Suppressor macrophage treated with lipopolysaccharide for 4 hours (primary cell): ENCODE results near the gene BAIAP2.
"Not testable (repeated sequence)": the region's sequence is repeated elsewhere in the genome, so short reads cannot be mapped to it uniquely, and the experiment has no call there.

ENCODE experiments used
- DNase-seq: peaks from one replicate; pipeline ENCODE4 v3.0.0-alpha.2; 2020

The BAIAP2 gene

DNA sequence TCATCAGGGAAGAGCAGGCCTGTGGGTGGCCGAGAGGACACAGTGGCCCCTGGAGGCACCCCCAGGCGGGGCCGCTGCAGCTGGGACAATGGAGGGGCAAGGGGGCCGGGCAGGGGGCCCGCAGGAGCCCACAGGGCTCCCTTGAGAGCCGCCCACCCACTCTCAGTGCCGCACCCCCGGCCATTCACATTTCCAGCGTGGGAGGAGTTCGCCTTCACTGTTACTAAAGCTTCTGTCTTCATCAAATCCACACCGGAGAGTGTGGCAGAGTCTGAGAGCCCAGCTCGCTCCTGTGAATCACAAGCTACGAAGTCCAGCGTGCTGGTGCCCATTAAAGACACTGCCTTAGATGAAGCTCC, 109.5 kb downstream of the BAIAP2 start:
- DNase-seq: no peak

DNA sequence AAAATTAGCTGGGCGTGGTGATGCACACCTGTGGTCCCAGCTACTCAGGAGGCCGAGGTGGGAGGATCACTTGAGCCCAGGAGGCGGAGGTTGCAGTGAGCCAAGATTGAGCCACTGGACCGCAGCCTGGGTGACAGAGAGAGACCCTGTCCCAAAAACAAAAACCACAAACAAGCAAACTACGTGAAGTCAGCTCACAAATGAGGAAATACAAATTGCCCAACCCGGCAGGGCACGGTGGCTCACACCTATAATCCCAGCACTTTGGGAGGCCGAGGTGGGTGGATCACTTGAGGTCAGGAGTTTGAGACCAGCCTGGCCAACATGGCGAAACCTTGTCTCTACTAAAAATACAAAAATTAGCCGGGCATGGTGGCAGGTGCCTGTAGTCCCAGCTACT, 111.3 kb downstream of the BAIAP2 start:
- not testable (repeated sequence) for DNase-seq

DNA sequence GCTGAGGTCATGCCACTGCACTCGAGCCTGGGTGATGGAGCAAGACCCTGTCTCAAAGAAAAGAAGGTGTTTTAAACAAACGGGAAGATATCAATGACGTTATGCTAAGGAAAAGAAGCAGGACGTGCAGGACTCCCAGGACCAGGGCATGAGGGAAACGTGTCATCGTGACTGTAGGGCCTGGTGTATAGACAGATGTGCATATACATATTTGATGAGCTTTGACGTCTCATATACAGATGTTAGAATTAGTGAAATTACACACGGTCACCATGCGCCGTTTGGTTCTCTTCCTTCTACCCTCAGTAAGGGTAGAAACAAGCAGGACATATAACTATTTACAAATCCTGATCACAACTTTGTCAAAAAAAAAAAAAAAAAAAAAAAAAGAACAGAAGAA, 112.8 kb downstream of the BAIAP2 start:
- DNase-seq: no peak

DNA sequence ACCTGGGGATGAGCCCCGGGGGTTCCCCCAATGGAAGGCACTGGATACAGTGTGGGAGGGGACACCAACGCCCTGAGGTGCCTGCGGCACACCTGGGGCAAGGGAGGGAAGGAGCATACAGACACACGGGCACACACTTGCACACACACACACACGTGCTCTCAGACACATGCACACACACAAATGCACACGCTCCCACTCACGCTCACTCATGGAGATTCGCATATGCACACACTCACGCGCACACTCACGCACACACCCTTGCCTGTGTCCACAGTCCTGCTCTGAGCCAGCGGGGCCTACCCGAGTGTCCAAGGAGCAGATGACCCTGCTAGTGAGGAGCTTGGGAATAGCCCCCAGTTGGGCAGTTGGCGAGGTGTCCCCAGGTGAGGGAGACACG, 113.6 kb downstream of the BAIAP2 start:
- DNase-seq: no peak

DNA sequence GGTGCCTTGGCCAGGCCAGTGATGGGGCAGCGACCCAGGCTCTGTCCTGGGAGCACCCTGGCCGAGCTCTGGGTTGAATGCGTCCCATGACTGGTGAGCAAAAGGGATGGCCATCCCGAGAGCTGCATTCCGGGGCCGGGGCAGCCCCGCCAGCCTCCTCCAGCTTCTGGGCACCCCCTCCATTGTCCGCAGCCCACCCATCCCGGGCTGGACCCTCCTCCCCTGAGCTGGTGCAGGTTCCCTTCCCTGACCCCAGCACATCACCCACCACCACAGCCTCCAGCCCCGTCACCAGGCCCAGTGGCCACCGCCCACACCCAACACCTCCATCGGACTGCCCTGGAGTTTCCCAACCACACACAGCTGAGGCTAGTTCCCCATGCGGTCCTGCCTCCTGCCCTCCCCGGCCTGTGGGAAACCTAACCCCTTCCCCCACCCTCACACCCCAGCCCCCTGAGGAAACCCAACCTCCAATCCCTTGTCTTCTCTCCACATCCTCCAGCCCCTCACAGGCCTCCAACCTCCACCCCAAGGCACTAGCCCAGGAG, 114.1 kb downstream of the BAIAP2 start:
- DNase-seq: peak; percentile 85

DNA sequence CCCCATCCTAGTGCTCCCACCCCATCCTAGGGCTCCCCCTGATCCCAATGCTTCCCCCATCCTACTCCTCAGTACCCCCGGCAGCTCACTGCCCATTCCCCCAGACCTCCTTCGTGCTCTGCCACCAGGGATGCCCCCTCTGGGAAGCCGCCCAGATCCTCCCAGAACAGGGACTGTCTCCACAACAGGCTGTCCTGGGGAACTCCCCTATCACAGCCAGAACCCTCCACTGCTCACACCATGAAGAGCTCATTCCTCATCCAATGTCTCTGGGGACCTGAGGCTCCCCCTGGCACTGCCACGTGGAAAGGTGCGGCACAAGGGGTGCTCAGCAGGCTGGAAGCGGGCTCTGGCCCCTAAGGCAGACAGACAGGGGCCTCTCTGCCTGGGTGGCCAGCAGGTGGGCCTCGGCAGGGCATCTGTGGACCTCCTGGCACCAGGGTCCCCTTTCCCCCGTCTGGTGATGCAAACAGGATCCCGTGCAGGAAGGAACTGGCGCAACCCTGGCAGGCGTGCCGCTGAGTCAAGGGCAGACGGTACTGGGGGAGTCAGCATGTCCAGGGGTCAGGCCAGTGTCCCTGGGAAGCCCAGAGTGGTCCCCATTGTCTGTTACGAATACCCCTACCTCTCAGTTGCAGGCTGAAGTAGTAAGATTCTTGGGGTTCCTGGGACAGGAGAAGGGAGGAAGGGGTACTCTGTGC, 115.6 kb downstream of the BAIAP2 start:
- DNase-seq: peak; percentile 88

DNA sequence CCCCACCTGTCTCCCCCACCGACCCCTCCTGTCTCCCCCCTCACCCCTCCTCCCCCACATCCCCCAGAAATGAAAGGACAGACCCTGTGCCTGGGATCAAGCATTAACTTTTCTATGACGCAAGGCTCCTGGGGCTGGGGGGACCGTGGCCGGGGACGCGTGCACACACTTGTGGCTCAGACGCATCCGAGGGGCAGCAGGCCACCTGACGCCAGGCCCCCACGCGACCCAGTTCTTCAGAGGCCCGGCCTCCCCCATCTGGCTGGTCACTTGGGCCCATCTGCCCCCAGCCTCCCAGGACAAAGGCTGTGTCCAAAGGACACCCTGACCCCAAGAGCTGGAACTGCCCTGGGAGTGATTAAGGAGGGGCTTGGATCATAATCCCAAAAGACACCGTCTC, 116.3 kb downstream of the BAIAP2 start:
- no peak for DNase-seq

DNA sequence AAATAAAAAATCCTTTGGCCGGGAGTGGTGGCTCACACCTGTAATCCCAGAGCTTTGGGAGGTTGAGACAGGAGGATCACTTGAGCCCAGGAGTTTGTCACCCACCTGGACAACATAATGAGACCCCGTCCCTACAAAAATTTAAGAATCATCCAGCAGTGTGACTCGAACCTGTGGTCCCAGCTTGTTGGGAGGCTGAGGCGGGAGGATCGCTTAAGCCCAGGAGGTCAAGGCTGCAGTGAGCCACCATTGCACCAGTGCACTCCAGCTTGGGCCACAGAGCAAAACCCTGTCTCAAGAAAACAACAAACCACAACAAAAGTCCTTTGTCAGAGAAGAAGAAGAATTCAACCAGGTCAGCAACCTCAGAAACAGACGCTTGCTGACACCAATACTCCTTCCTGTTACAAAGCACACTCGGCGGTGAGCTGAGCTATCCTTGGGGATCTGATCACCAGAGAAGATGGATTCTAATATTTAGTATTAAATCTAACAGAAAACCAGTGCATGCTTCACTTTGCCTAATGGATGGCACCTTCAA, 117.4 kb downstream of the BAIAP2 start:
- peak; percentile 30 for DNase-seq

DNA sequence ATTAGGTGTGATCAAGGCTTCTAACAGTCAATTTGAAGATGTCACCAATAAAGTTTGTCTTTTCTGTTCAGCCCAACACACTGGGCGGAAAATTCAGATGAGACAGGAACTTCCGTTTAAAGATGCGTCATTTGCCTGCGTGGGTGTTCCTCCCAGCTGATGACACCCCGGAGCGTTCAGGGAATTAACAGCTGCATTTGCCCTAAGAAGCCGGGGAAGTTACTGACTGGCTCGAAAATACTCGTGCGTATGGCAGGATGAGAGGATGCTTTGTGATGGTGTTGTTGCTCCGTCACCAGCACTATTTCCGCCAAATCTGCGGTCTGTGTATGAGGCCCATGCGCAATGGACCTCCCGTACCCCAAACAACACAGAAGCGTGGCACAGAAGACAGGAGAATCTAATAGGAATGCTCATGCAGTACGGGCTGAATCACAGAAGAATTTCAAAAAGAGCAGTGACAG, 118.4 kb downstream of the BAIAP2 start:
- DNase-seq: peak; percentile 95

DNA sequence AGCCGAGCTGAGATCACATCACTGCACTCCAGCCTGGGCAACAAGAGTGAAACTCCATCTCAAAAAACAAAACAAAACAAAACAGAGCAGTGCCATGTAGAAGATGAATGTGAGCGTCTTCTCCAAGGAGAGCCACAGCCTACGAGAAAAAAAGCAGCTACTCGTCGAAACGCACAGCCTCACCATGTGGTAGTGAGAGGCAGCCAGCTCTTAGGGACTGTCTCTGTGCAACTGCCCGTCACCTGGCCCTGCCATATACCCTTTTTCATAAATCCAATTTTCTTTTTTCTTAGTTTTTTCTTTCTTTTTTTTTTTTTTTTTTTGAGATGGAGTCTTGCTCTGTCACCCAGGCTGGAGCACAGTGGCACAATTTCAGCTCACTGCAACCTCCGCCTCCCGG, 119.1 kb downstream of the BAIAP2 start:
- not testable (repeated sequence) for DNase-seq

DNA sequence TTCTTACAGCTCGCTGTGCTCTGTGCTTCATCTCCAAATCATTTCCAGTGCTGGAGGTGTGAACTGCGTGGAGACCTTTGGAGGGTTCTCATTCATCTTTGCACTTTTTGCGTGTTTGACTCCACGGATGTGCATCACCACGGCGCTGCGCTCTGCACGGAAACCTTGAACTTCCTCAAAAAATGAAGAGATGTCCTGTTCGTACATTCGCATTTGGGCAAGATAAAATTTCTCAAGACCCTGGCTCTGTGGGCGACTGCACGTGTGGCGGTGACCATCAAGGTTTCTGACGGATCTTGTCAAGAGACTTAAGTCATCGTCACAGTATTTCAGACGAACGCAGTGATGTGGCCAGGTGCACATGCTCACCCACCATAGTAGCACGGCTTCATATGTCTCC, 120.0 kb downstream of the BAIAP2 start:
- DNase-seq: peak; percentile 79

DNA sequence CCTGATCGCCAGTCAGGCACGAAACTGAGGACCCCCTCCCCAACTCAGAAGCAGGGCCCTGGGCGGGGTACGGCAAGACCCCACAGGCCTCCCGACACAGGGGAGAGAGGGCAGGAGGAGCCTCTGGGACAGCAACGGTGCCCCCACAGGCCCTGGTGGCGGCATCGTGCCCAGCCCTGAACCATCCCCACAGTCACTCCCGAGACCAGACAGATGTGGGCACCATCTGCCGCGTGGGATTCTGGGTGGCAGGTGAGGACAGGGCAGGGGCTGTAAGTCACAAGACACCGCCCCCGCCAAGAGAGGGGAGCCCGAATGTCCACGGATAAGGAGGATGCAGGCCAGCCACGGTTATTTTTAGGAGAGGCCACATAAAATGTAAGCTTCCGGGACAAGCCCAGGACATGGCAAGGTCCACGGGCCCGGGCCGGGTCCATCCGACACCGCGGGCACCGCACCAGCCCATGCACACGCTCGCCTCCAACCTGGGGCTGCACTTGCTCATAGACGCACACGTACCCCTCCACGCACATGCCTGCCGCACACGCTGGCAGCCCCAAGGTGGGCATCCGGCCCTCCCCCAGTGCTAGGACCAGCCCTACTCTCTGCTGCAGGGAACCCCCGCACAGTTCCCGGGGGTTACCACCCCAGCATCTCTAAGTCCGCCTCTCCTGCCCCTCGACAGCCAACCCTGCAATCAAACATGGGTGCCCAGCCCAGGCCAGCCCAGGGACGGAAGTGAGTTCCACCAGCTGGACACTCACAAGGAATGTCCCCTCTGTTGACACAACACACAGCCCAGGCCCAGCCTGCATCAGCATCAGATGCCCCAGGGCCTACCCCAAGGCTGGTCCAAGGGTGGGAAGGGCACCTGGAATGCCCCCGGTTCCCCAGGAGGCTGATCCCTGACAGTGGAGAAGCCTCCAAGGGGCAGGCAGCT, 122.2 kb downstream of the BAIAP2 start:
- no peak for DNase-seq

DNA sequence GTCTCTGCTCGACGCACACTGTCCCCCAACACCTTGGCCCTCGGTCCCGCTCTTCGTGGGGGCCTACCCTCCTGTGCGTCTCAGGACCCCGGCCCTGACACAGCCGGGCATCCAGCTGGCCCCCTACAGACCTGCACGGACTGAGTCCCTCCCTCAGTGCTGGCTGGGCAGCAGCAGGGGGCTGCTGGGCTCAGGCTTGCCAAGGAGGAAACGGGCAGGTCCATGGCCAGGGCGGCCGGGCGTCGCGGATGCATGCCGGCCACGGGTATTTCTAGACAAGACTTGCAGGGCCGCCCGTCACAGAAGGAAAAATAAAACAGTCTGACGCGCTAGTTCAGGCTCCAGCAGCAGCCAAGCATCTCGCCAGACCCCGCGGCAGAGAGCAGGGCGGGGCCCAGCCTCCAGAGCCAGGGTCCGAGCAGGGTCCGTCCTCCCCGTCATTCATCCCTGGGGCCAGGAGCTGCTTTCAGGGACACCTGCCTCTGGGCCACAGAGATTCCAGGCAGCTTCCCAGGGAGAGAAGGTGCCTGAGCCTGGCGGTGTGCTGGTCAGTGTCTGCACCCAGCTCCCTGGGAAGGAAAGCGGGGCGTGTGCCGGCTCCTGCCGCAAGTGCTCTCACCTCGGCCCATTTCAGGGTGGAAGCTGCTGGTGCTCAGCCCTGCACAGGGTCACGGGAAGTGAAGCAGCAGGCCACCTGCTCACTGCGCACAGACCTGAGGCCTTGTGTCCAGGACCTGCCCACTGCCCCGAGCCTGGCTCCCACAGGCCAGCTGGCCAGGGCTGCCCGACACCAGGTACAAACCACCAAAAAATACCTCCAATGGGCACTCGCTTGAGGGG, 123.1 kb downstream of the BAIAP2 start:
- DNase-seq: no peak

DNA sequence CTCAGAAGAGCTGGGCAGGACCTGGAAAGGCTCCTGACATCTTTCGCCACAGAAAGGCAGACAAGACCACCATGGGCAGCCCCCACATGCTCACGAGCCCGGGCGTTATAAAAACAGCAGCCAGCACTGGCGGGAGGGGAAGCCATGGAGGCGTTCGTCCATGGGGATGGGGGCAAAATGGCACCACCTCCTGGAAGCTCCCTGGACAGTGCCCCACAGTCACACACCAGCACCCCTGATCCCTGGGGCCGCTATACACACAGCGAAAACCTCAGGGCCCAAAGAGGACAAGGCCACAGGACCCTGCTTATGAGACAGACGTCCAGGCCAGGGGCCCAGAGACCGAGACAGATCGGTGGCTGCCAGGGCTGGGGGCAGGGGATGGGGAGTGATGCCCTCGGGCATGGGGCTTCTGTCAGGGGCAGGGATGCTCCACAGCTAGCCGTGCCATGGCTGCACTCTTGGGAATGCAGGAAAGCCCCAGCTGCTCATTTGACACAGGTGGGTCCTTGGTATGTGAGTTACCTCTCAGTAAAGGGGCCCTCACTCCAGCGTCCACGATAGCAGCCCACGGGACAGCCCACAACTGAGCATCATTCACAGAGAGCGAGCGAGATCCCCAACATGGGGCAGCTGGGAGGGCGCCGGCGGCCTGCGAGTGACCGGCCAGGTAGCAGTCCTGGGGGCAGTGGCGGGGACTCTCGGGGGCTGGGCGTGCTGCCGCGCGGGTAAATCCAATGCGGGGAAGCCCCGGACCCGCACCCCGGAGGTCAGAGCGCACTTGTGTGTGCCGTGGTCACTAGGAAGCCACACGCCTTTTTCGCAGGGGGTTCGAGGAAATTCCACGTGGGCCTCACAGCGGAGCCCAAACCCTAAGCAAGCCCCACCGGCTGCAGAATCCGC, 124.0 kb downstream of the BAIAP2 start:
- DNase-seq: no peak

DNA sequence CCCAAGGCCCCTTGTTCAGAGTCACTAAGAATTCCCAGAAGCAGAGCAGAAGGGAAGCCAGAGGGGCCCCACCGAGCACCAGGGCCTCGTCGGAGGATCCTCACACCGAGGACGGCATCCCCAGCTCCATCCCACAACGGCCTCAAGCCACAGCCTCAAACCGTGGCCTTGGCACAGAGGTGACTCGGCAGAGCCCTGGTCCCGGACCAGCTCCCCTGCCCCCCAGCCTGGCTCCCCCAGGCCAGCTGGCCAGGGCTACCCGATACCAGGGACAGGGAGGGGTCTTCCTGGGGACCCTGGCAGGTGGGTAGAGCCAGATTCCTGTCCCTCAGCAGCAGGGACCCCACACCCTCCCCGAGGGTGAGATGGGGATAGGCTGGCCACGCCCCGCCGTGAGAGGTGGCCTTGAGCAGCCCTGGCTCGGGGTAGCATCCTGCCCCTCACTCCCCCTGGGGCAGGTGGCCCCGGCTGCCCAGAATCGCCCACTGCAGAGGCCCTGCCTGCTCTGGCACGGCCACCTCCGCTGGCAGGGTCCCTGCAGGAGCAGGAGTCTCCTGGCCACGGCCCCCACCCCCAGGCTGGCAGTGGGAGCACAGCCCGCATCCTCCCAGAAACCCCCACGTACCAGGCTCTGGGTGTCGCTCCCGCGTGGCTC, 124.8 kb downstream of the BAIAP2 start:
- DNase-seq: no peak

DNA sequence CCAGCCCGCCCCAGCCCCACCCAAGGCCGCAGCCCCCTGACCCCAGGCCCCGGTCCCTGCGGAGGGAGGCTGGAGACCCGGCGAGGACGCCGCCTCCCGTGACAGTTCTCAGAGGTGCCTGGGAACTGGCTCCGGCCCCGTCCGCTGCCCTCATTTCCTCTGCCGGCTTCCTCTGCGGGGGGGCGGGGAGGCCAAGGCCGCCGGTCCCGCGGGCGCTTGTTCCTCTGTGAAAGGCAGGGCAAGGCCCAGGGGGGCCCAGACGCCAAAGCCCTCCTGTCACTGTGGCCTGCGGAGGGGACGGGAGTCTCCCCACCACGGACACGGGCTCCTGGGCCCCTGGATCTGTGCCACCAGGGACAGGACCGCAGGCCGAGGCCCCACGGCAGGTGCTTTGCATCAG, 125.4 kb downstream of the BAIAP2 start:
- peak; percentile 78 for DNase-seq

DNA sequence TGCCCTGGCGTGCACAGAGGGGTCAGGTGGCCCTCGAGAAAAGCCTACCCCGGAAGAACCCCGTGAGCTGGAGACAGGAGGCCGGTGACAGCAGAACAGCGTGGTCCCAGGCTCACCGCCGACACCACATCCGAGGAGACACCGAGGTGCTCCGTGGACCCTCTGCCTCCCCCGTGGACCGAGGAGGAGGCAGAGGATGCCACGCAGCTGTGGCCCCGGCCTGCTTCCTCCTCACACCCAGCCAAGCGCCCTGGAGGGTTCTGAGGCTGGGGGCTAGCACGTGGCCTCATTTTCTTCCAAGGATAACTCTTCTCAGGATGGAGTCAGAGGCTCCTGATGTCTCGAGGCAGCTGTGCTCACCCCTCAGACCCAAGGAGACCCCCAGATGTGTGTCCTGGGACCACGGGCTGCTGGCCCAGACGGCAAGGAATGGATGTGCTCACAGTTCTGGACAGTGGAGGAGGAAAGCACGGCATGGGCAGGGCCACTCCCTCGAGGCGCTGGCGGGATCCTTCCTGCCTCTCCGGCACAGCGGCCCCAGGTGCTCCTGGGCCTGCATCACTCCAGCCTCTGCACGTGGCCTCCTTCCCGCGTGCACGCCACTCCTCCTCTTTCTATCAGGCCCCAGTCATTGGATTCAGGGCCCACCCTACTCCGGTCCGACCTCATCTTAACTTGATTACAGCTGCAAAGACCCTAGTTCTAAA, 125.9 kb downstream of the BAIAP2 start:
- no peak for DNase-seq

DNA sequence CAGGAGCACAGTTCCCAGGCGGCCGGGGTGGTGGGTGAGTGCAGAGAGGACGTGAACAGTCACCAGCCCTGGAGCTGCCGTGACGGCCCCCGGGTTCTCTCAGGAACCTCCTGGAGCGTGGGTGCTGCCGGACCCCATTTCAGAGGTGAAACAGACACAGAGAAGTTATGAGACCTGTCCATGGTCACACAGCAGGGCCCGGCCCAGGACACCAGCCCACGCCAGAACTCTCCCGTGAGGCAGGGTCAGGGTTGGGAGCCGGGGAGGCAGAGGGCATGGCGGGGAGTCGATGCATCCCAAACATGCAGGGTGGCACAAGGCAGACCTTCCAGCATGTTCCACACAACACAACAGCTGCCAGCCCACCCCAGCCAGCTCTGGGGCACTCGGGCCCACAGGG, 126.6 kb downstream of the BAIAP2 start:
- no peak for DNase-seq

DNA sequence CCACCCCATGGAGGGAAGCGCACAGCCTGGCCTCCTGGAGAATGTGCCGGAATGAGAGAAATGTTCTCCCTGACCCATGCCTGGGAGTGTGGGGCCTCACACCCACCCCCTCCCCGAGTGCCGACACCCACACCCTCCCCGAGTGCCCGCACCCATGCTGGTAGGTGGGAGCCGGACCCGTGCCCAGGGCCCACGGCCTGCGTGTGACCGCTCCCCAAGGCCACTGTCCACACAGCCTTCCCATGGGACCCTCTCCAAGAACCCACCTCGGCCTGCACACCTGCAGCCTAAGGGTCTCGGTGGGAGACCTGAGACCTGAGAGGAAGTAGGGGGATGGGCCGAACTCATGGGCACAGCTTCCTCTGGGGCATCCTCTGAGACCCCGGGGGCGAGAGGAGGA, 127.0 kb downstream of the BAIAP2 start:
- no peak for DNase-seq

DNA sequence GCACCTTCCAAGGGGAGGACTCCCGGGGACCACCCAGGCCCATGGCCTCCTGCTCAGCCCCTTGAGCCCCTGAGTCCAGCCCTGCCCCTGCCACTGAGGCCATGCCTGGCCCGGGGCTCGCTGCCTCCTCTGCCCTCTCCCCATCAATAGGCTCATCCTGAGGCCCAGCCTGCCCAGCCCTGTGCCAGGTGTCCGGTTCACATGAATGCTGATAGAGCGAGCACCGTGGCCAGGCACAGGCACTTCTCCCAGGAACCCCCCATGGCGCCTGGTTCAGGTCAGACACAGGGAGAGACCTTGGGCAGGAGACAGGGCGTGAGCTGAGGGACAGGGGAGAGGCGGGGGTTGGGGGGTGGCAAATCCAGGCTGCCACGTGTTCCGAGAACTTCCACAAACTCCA, 127.5 kb downstream of the BAIAP2 start:
- DNase-seq: no peak
